HUES64 (cell line): ENCODE data around the gene SEC23B.
"Not testable (repeated sequence)": the region's sequence is repeated elsewhere in the genome, so short reads cannot be mapped to it uniquely, and the experiment has no call there.

Source experiments
- H3K27ac ChIP-seq: 2 replicates; pipeline ENCODE4 v1.7.0; 2013; ENCODE audit warnings: low read depth, low read length, inconsistent platforms
- H3K27me3 ChIP-seq: 2 replicates; pipeline ENCODE4 v1.6.1; 2013; ENCODE audit warnings: mild to moderate bottlenecking, low read length; ENCODE audit not compliant: insufficient read depth
- H3K36me3 ChIP-seq: 2 replicates; pipeline ENCODE4 v1.6.1; 2013; ENCODE audit warnings: mild to moderate bottlenecking, low read length; ENCODE audit not compliant: insufficient read depth
- H3K4me1 ChIP-seq: 2 replicates; pipeline ENCODE4 v1.6.1; 2013; ENCODE audit warnings: mild to moderate bottlenecking, low read length, moderate library complexity; ENCODE audit not compliant: insufficient read depth
- H3K4me3 ChIP-seq: 2 replicates; pipeline ENCODE4 v1.5.1; 2013; ENCODE audit warnings: mild to moderate bottlenecking, low read length, moderate library complexity
- H3K9ac ChIP-seq: 2 replicates; pipeline ENCODE4 v1.6.1; 2013; ENCODE audit warnings: mild to moderate bottlenecking, low read depth, low read length
- H3K9me3 ChIP-seq: 2 replicates; pipeline ENCODE4 v1.6.1; 2013; ENCODE audit warnings: low read depth, low read length; ENCODE audit not compliant: insufficient read depth
- WGBS: fragments of 150-250, 120-280 bp; methylation state at CpG from one replicate; pipeline ENCODE4 v1.1.7; 2013; ENCODE audit warnings: missing lambda C conversion rate; 5-methylcytosine and 5-hydroxymethylcytosine counted together

Gene SEC23B

DNA sequence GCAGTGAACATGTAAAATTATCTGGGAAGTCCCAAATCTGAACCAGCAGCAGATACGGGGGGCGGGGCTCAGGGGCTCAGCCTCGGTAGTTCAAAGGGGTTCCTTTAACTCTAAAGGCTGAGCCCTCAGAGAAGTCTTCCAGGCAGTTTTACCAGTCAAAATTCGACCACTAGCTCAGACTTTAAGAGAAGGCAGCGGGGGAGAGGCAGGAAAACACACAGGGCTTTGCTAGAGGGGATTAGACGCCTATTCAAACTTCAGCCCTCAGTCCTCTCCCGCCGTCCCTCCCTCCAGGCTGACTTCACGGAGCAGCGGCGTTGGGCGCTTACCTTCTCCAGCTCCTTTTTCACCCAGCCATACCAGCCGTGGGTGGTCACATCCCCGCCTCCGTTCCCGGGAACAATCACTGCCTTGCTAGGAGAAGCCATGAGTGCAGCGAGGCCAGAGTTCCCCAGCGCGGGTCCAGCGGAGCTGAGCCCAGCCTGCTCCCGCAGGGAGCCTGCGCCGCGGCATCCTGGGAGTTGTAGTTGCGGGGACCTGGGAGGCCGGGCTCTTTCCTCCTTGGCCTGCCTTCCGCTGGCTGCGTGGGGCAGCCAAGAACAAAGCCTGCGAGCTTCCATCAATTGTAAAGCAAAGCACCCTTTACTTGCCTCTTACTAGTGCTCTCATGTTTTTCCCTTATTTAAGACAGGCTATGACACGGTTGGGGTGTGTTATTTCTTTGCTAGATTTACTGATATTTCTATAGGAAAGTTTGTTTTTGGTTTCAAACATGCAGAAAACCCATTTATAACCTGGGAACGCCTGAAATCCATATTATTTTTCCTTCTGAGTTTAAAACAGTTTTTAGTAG is 10.8 kb upstream of the SEC23B start, which contains the start of gene RBBP9:
Gene RBBP9 (minus strand): TSS at position 486 of the 853 bp plus-strand sequence. CDS start 58 bp downstream, at position 428.
- peak within 1 kb of the TSS; percentile 78 for H3K4me3 ChIP-seq
- H3K9me3 ChIP-seq = no peaks in the 10 kb centered on the region
- H3K9ac ChIP-seq = peak within 1 kb of the TSS; percentile 80
- H3K4me1 ChIP-seq = peaks cover 14% of the 10 kb centered on the region; the same call in 1 of the 2 replicates
- under 1% methylated on average over 30 of the region's 31 CpGs for WGBS
- no peaks in the 10 kb centered on the region for H3K27me3 ChIP-seq
- peak within 1 kb of the TSS; percentile 23; the same call in 1 of the 2 replicates for H3K27ac ChIP-seq
- H3K36me3 ChIP-seq = peaks cover 19% of the 10 kb centered on the region

DNA sequence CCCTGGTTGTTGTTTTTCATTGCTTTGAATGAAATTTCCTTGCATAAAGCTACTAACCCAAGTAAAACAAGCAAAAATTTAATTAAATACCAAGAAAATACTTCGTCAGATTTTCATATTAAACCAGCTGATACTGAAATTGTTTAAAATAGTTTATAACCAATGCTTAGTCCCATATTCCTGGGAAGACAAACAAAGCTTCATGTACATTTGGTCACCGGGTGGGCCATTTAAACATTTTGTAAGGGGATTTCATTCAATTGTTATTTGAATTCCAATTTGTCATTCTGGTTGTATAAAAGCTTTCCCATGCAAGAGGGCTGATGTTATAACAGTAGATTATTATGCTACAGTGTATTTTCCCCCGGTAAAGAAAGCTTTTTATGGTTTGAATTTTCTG is 10.1 kb upstream of the SEC23B start:
- Histone ChIP-seq H3K4me3 (peak overlapping the region; percentile 78), H3K36me3 (peaks cover 15% of the 10 kb centered on the region), H3K27me3 (no peaks in the 10 kb centered on the region), H3K9ac (peak overlapping the region; percentile 32; the same call in 1 of the 2 replicates), H3K9me3 (no peaks in the 10 kb centered on the region), H3K27ac (no peak overlapping the region), H3K4me1 (peaks cover 14% of the 10 kb centered on the region; the same call in 1 of the 2 replicates)
- 91% methylated on average over 2 of the region's 3 CpGs for WGBS

DNA sequence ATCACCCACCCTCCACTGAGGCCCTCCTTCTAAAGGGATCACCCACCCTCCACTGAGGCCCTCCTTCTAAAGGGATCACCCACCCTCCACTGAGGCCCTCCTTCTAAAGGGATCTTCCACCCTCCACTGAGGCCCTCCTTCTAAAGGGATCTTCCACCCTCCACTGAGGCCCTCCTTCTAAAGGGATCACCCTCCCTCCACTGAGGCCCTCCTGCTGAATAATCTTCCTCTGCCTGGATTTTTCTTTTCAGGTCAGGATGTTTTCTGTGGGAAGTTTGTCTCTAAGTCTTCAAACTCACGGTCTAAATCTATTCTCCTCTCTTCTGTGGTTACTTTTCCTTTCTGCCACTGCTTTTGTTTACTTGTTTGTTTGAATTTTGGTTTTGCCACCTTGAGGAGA is 6.1 kb upstream of the SEC23B start:
- H3K9ac ChIP-seq, H3K4me3 ChIP-seq, H3K4me1 ChIP-seq, H3K9me3 ChIP-seq, H3K36me3 ChIP-seq, H3K27me3 ChIP-seq, H3K27ac ChIP-seq: not testable (repeated sequence)
- 100% methylated on average over 1 of the region's 1 CpG for WGBS

DNA sequence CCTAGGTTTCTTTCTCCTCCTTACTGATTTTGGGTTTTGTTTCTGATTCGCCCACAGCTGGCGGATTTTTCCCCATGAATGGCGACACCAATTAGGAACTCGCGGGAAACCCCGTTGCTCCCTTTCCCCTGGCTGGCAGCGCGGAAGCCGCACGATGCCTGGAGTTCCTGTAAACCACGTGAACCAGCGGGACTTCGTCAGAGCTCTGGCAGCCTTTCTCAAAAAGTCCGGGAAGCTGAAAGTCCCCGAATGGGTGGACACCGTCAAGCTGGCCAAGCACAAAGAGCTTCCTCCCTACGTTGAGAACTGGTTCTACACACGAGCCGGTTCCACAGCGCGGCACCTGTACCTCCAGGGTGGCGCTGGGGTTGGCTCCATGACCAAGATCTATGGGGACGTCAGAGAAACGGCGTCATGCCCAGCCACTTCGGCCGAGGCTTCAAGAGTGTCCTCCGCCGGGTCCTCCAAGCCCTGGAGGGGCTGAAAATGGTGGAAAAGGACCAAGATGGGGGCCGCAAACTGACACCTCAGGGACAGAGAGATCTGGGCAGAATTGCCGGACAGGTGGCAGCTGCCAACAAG is 3.2 kb upstream of the SEC23B start:
- Histone ChIP-seq H3K4me1 (0 out of 2 replicates have a peak, but pooled peaks cover 3% of the 10 kb centered on the region), H3K9me3 (no peaks in the 10 kb centered on the region), H3K27me3 (no peaks in the 10 kb centered on the region), H3K36me3 (0 out of 2 replicates have a peak, but pooled peaks cover 4% of the 10 kb centered on the region), H3K9ac (no peak overlapping the region), H3K4me3 (no peak overlapping the region), H3K27ac (no peak overlapping the region)
- WGBS = 89% methylated on average over 31 of the region's 31 CpGs

DNA sequence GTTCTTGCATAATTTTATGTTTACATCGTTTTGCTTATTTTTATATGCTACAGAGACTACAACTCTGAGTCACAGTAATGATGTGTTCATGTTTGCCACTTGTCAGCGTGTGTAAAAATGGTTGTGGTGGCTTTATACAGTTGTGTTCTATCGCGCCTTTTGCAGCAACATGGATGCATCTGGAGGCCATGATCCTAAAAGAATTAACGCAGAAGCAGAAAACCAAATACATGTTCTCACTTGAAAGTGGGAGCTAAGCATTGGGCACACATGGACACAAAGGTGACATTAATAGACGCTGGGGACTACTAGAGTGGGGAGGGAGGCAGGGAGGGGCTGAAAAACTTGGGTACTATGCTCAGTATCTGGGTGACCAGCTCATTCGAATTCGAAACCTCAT is 996 bp upstream of the SEC23B start:
- Histone ChIP-seq H3K9ac (peak overlapping the region; percentile 83; the same call in 1 of the 2 replicates), H3K9me3 (no peaks in the 10 kb centered on the region), H3K27me3 (no peaks in the 10 kb centered on the region), H3K4me3 (peak overlapping the region; percentile 65), H3K27ac (peak overlapping the region; percentile 96), H3K4me1 (0 out of 2 replicates have a peak, but pooled peaks cover 3% of the 10 kb centered on the region), H3K36me3 (peaks cover 24% of the 10 kb centered on the region)
- 82% methylated on average over 8 of the region's 8 CpGs for WGBS

DNA sequence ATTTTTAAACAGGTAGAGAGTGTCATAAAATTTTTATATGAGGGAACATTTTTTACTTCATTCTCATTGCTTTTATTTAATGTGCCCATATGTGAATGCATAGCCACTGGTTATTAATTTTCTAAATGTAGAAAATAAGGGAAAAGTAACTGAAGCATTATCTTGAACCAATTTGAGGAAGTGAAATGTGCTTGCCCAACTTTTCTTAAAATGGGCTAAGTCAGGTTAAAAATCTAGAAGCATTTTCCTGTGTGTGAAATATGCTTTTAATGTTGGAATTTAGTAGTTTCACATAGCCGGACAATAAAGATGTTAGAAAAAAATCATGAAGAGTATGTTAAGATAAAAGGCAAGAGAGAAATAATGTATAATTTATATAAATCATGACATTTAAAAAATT is 3.8 kb downstream of the SEC23B start:
- H3K4me3 ChIP-seq = no peak overlapping the region
- H3K9ac ChIP-seq = no peak overlapping the region
- WGBS = 96% methylated on average over 1 of the region's 1 CpG
- H3K27me3 ChIP-seq = no peaks in the 10 kb centered on the region
- no peaks in the 10 kb centered on the region for H3K9me3 ChIP-seq
- peaks cover 68% of the 10 kb centered on the region for H3K36me3 ChIP-seq
- H3K4me1 ChIP-seq = 0 out of 2 replicates have a peak, but pooled peaks cover 3% of the 10 kb centered on the region
- H3K27ac ChIP-seq = no peak overlapping the region

DNA sequence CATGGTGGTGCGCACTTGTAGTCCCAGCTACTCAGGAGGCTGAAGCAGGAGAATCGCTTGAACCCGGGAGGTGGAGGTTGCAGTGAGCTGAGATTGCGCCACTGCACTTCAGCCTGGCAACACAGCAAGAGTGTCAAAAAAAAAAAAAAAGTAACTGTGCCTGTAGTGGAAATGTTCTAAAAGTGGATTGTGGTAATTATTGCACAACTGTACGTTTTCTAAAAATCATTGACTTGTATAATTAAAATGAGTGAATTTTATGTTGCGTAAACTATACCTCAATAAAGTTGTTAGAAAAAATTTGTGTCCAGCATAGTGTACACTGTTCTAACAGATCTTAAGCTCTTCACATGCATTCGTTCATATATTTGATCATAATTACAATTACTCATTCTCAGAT is 5.5 kb downstream of the SEC23B start:
- peaks cover 74% of the 10 kb centered on the region for H3K36me3 ChIP-seq

DNA sequence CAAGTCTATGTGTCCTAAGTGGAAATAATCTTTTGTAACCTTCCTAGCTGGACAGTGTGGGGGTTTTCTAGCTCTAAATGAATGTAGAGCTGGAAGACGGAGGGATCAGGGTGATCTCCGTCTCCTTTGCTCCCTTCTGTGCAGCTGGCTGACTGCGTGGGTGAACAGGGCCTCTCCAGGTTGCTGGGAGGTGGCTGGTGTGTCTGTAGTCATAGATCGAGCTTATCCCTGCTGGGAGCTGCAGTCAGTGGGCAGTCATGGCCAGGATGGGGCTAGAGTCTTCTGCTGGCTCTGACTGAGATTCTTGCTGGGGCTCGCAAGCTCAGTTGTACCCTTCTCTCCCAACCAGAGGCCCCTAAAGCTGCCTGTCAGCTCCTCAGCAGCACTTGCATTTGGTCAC is 6.4 kb downstream of the SEC23B start:
- H3K36me3 ChIP-seq = peaks cover 77% of the 10 kb centered on the region
- H3K27ac ChIP-seq = no peak overlapping the region
- no peak overlapping the region for H3K4me3 ChIP-seq
- H3K4me1 ChIP-seq = no peaks in the 10 kb centered on the region
- 92% methylated on average over 5 of the region's 5 CpGs for WGBS
- no peaks in the 10 kb centered on the region for H3K9me3 ChIP-seq
- H3K27me3 ChIP-seq = no peaks in the 10 kb centered on the region
- H3K9ac ChIP-seq = no peak overlapping the region

More for the DNA sequence above, 5.5 kb downstream of the SEC23B start:
- Histone ChIP-seq H3K9ac (no peak overlapping the region), H3K4me3 (no peak overlapping the region), H3K4me1 (0 out of 2 replicates have a peak, but pooled peaks cover 3% of the 10 kb centered on the region), H3K9me3 (no peaks in the 10 kb centered on the region), H3K27ac (no peak overlapping the region), H3K27me3 (no peaks in the 10 kb centered on the region)
- WGBS = 98% methylated on average over 6 of the region's 7 CpGs

DNA sequence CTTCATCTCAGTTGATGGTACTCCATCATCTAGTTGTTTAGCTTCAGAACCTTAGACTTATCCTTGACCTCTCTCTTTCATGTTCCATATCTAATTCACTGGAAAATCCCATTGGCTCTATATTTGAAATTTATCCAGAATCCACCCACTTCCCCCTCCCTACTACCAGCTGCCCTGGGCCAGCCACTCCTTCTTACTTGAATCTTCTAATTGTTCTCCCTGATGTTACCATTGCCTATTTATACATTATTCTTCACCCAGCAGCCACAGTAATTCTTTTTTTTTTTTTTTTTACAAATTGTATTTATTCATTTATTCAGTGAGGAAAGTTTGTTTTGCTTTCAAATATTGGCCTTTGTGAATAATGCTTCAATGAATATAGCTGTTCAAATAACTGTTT is 8.2 kb downstream of the SEC23B start:
- no peaks in the 10 kb centered on the region for H3K9me3 ChIP-seq
- no peak overlapping the region for H3K9ac ChIP-seq
- no peaks in the 10 kb centered on the region for H3K4me1 ChIP-seq
- H3K27me3 ChIP-seq = no peaks in the 10 kb centered on the region
- H3K36me3 ChIP-seq = peaks cover 64% of the 10 kb centered on the region
- no peak overlapping the region for H3K27ac ChIP-seq
- no peak overlapping the region for H3K4me3 ChIP-seq

DNA sequence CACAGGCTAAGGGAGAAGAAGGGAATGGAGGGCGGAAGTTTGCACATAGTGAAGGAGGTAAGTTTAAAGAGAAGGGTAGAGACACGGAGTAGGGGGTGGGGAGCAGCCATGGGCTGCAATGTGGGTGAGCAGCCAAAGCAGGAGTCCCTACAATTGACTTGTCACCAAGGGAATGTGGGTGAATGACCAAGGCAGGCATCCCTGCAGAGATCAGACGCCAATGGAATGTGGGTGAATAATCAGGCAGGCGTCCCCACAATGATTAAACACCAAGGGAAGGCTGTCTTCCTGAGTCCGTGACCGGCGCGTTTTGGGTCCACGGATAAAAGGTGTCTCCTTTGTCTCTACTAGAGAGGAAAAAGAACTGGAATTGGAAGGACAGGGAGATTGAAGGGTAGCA is 14.3 kb downstream of the SEC23B start:
- not testable (repeated sequence) for H3K9me3 ChIP-seq, H3K27ac ChIP-seq, H3K27me3 ChIP-seq, H3K9ac ChIP-seq, H3K4me3 ChIP-seq, H3K4me1 ChIP-seq
- WGBS = 95% methylated on average over 9 of the region's 9 CpGs
- H3K36me3 ChIP-seq = peaks cover 45% of the 10 kb centered on the region

DNA sequence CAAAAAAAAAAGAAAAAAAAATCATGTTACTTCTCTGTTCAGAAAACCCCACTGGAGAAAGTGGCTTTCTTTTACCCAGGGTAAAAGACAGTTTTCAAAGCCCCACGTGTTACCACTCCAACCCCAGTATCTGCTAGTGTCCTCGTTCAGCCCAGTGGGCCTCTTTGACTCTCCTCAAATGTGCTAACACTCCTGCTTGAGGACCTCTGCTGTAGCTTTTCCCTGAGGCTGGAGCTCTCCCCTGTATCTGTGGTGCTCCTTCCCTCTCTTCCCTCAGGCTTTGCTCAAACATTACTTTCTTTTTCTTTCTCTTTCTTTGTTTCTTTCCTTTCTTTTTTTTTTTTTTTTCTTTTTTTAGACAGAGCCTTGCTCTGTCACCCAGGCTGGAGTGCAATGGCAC is 15.3 kb downstream of the SEC23B start:
- Histone ChIP-seq H3K27ac (no peak overlapping the region), H3K9ac (no peak overlapping the region), H3K4me1 (no peaks in the 10 kb centered on the region), H3K27me3 (no peaks in the 10 kb centered on the region), H3K36me3 (peaks cover 55% of the 10 kb centered on the region), H3K4me3 (no peak overlapping the region), H3K9me3 (no peaks in the 10 kb centered on the region)
- WGBS = 93% methylated on average over 2 of the region's 2 CpGs
